Effector memory CD4-positive, alpha-beta T cell (primary cell): ENCODE measurements around the gene ANKS1B.
"Not testable (repeated sequence)": the region's sequence is repeated elsewhere in the genome, so short reads cannot be mapped to it uniquely, and the experiment has no call there.

Experiments
- DNase-seq, 3 donors: peaks; one replicate each; pipeline ENCODE4 v3.0.0-alpha.2; 2020
- H3K27ac ChIP-seq: 2 replicates; pipeline ENCODE4 v1.7.0; 2013; ENCODE audit warnings: mild to moderate bottlenecking, low read length, moderate library complexity; ENCODE audit not compliant: insufficient read depth, poor library complexity, severe bottlenecking
- H3K27me3 ChIP-seq: replicated peaks from 2 replicates; pipeline ENCODE4 v1.7.0; 2013; ENCODE audit warnings: mild to moderate bottlenecking, low read length; ENCODE audit not compliant: insufficient read depth, control insufficient read depth, poor library complexity, severe bottlenecking
- H3K36me3 ChIP-seq: 2 replicates; pipeline ENCODE4 v1.7.0; 2013; ENCODE audit warnings: mild to moderate bottlenecking, low read length, moderate library complexity; ENCODE audit not compliant: control insufficient read depth, insufficient read depth
- H3K4me1 ChIP-seq: 2 replicates; pipeline ENCODE4 v1.7.0; 2013; ENCODE audit warnings: low read length, mild to moderate bottlenecking; ENCODE audit not compliant: control insufficient read depth, insufficient read depth, poor library complexity, severe bottlenecking
- H3K4me3 ChIP-seq: 2 replicates; pipeline ENCODE4 v1.7.0; 2013; ENCODE audit warnings: low read length, low read depth, mild to moderate bottlenecking; ENCODE audit not compliant: insufficient read depth, poor library complexity, severe bottlenecking
- H3K9me3 ChIP-seq: 2 replicates; pipeline ENCODE4 v1.7.0; 2013; ENCODE audit warnings: mild to moderate bottlenecking, low read length, moderate library complexity; ENCODE audit not compliant: control insufficient read depth

The ANKS1B gene

GRCh38 chr12:99624591-99624990, 360.1 kb downstream of the ANKS1B start:
- not testable (repeated sequence) for DNase-seq, H3K4me3 ChIP-seq

DNA sequence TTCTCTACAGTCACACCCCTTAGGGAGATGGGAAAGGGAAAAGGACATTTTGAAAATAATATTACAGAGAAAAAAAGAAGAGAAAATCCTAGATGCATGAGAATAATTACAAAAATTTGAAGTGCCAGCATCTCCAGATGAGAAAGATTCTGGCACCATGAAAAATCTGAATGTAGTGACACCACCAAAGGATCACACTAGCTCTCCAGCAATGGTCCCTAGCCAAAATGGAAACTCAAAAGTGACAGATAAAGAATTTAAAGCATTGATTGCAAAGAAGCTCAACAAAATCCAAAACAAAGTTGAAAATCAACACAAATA, 364.6 kb downstream of the ANKS1B start:
- Histone ChIP-seq H3K27ac (no peak overlapping the region), H3K4me3 (no peak overlapping the region), H3K27me3 (no peaks in the 10 kb centered on the region), H3K9me3 (no peaks in the 10 kb centered on the region), H3K36me3 (no peaks in the 10 kb centered on the region), H3K4me1 (no peaks in the 10 kb centered on the region)
- DNase-seq, result no peak

More at GRCh38 chr12:99624591-99624990, 360.1 kb downstream of the ANKS1B start:
- not testable (repeated sequence) for H3K4me1 ChIP-seq, H3K27me3 ChIP-seq, H3K9me3 ChIP-seq, H3K27ac ChIP-seq, H3K36me3 ChIP-seq

GRCh38 chr12:99619389-99620158, 365.2 kb downstream of the ANKS1B start:
- Histone ChIP-seq H3K27me3 (no peaks in the 10 kb centered on the region), H3K27ac (no peak overlapping the region), H3K9me3 (no peaks in the 10 kb centered on the region), H3K36me3 (no peaks in the 10 kb centered on the region), H3K4me3 (no peak overlapping the region), H3K4me1 (no peaks in the 10 kb centered on the region)
- DNase-seq, result no peak

DNA sequence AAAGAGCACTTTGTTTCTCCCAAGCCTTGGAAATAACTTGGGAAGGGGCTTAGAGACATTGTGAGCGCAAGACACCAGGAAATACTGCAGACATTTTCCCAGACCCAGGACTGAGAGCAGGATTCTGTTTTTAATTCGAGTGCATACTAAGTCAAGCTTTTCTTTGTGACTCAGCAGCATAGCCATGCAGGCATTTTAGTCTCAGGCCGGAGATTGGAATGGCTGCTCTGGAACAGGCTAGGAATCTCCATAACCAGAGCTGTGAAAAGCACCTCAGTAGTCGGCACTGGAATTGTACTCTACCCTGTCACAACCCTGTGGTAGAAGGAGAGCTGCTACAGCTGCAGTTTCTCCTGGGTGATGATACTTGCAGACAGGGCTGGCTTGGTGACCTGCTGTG, 366.1 kb downstream of the ANKS1B start:
- no peaks in the 10 kb centered on the region for H3K4me1 ChIP-seq
- H3K4me3 ChIP-seq, result no peak overlapping the region
- DNase-seq, result no peak
- H3K9me3 ChIP-seq, result no peaks in the 10 kb centered on the region
- H3K27me3 ChIP-seq, result no peaks in the 10 kb centered on the region
- no peaks in the 10 kb centered on the region for H3K36me3 ChIP-seq
- H3K27ac ChIP-seq, result no peak overlapping the region

GRCh38 chr12:99611599-99611998, 373.1 kb downstream of the ANKS1B start:
- H3K27ac ChIP-seq, result no peak overlapping the region

DNA sequence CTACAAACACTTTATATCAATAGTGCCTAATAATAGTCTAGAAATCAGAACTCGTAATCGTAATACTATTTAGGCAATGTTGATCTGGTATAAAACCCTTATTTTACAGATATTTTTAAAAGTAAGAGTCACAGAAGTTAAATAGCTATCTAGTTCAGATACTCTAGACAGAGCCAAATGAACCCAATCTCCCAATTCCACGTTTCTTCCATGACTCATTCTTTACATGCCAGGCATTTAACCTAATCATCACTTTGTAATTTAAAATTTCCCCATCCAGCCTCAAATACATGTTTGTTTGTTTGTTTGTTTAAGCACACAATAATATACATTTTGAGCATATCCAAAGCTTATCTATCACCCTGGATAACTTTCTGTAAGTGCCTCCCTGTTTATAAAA, 373.6 kb downstream of the ANKS1B start:
- Histone ChIP-seq H3K36me3 (no peaks in the 10 kb centered on the region), H3K9me3 (no peaks in the 10 kb centered on the region), H3K4me3 (no peak overlapping the region), H3K4me1 (no peaks in the 10 kb centered on the region), H3K27me3 (no peaks in the 10 kb centered on the region), H3K27ac (no peak overlapping the region)
- no peak for DNase-seq

More at GRCh38 chr12:99611599-99611998, 373.1 kb downstream of the ANKS1B start:
- H3K36me3 ChIP-seq, result no peaks in the 10 kb centered on the region
- H3K9me3 ChIP-seq, result no peaks in the 10 kb centered on the region
- no peaks in the 10 kb centered on the region for H3K4me1 ChIP-seq
- DNase-seq, result no peak
- H3K4me3 ChIP-seq, result no peak overlapping the region
- no peaks in the 10 kb centered on the region for H3K27me3 ChIP-seq

- Histone ChIP-seq H3K27ac (no peak overlapping the region), H3K9me3 (no peaks in the 10 kb centered on the region), H3K36me3 (no peaks in the 10 kb centered on the region), H3K27me3 (no peaks in the 10 kb centered on the region), H3K4me1 (no peaks in the 10 kb centered on the region), H3K4me3 (no peak overlapping the region)
- DNase-seq, result no peak
Measured at GRCh38 chr12:99609455-99610181, 375.1 kb downstream of the ANKS1B start.

DNA sequence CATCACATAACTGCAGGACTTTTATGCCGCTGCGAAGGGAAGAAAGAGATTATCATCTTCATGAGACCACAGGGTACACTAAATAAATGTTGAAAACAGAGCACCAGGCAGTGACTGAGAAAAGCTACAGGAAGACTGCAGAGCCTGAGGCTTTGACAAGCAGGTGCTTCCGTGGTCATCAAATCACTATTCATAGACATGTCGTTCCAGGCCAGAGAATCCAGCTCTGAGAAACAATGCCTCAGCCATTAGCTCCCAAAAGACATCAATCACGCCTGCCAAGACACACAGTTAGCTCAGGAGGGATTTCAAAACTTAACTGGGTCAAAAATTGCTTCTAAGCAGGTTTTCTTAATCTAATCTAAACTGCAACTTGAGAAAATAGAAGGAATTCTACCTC, 384.3 kb downstream of the ANKS1B start:
- no peak overlapping the region for H3K27ac ChIP-seq
- no peak for DNase-seq
- no peaks in the 10 kb centered on the region for H3K4me1 ChIP-seq
- H3K4me3 ChIP-seq, result no peak overlapping the region
- H3K27me3 ChIP-seq, result no peaks in the 10 kb centered on the region
- no peaks in the 10 kb centered on the region for H3K36me3 ChIP-seq
- no peaks in the 10 kb centered on the region for H3K9me3 ChIP-seq

GRCh38 chr12:99598785-99599184, 386.0 kb downstream of the ANKS1B start:
- Histone ChIP-seq H3K4me3 (no peak overlapping the region), H3K27ac (no peak overlapping the region), H3K9me3 (no peaks in the 10 kb centered on the region), H3K4me1 (no peaks in the 10 kb centered on the region), H3K27me3 (no peaks in the 10 kb centered on the region), H3K36me3 (no peaks in the 10 kb centered on the region)
- DNase-seq, result no peak

DNA sequence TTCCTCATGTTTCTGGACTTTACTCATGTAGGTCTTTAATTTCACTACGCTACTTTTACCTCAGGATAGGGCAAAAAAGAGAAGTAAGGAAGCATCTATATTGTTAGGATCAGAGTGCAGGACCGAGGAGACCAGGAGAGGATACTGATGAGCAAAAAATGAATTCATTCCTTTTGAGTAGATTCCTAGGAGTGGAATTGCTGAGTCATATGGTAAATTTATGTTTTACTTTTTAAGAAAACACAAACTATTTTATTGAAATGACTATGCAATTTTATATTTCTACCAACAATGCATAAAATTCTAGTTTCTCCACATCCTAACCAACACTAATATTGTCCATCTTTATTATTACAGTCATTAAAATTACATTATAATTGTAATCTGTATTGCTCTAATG, 388.0 kb downstream of the ANKS1B start:
- H3K36me3 ChIP-seq, result no peaks in the 10 kb centered on the region
- DNase-seq, result no peak
- H3K9me3 ChIP-seq, result no peaks in the 10 kb centered on the region
- H3K4me3 ChIP-seq, result no peak overlapping the region
- no peaks in the 10 kb centered on the region for H3K27me3 ChIP-seq
- H3K4me1 ChIP-seq, result no peaks in the 10 kb centered on the region
- H3K27ac ChIP-seq, result no peak overlapping the region
